ENCODE measurements around the gene ZBTB7C. TPM values are rescaled to one million over a fixed set of nuclear protein-coding genes. Genes with fewer than 3 reads are reported as not detected.

The ZBTB7C gene
- total and polyA plus RNA-seq, 4 experiments from 2014 or later, result 0.23 TPM; not detected in 3

DNA sequence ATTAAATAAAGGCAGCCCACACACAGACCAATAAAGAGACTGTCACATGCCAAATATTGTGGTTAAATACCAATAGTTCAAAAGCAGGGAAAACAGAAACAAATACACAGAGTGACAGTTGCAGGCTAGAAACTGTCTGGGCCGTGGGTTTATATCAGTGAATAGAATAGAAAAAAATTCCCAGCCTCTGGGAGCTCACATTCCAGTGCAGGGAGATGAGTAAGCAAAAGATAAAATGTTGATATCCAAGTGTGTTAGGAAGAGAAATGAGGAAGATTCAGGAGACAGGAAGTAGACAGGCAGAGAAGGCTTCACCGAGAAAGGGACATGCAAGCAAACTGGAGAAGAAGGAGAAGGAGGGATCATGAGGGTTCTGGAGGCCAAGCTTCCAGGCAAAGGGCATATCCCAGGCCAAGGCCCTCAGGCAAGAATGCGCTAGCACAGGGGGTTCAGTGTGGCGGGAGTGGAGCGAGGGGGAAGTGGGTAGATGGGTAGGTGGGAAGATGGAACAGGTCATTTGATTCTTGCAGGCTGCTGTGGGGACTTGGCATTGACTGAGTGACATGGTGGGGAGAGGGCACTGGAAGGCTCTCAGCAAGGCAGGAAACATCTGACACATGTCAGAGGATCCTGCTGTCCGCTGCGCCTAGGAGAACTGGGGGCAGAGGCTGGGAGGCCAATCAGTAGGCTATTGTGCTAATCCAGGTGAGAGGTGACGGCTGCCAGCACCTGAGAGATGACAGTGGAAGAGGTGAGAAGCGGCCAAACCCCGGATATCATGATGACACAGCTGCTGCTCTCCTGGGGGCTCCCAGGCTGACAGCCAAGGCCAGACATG is 89.2 kb downstream of the ZBTB7C start:
- no peaks in the 10 kb centered on the region for H3K9me3 ChIP-seq (ENCODE audit: control insufficient read depth in 1 of 2, low read length in 2 of 2)
- POLR2A ChIA-PET (ENCODE audit: partially characterized antibody), result no interaction called here
- no peaks in the 10 kb centered on the region for H3K27me3 ChIP-seq (ENCODE audit: insufficient read depth, low read length)
- H3K27ac ChIP-seq (ENCODE audit: low read depth, low read length), result no peak overlapping the region
- H3K4me3 ChIP-seq (ENCODE audit: low read length in 2 of 2), result no peak overlapping the region
- Mint-ChIP-seq H3K4me1 (no peaks in the 10 kb centered on the region), H3K36me3 (no peaks in the 10 kb centered on the region), H3K27me3 (peaks cover 7 to 12% of the 10 kb centered on the region in 2 donors), H3K4me3 (no peak overlapping the region), H3K9me3 (no peaks in the 10 kb centered on the region), H3K27ac (no peak overlapping the region)
- no peaks in the 10 kb centered on the region for H3K4me1 ChIP-seq (ENCODE audit: insufficient read depth, low read length)
- DNase-seq, result no peak
- CTCF ChIA-PET (ENCODE audit: partially characterized antibody), result no interaction called here
- intact Hi-C loops (cut with micrococcal nuclease), result no loop called here
- no peaks in the 10 kb centered on the region for H3K36me3 ChIP-seq (ENCODE audit: insufficient read depth, low read length)

DNA sequence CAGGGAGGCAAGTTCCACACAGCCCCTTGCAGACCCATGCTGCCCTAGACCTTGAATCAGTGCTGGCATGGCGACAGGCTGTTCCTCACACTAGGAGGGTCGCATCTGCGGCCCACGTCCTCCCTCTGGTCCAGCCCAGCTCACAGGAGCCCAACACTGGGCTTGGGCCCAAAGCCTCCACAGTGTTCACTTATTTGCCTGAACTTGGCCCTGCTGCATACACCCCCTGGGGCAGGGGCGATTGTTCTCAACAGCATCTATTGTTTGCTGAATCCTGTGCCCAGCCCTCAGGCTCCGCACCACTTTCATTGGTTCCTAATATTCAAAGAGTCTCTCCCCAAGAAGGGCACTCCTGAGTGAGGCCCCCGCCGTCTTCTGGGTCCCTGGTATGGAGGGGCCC is 90.7 kb downstream of the ZBTB7C start:
- Mint-ChIP-seq H3K4me1 (no peaks in the 10 kb centered on the region), H3K27me3 (peaks cover 7 to 12% of the 10 kb centered on the region in 2 donors), H3K4me3 (no peak overlapping the region), H3K27ac (no peak overlapping the region), H3K9me3 (no peaks in the 10 kb centered on the region), H3K36me3 (no peaks in the 10 kb centered on the region)
- Histone ChIP-seq H3K4me3 (ENCODE audit: low read length in 2 of 2) (no peak overlapping the region), H3K4me1 (ENCODE audit: insufficient read depth, low read length) (no peaks in the 10 kb centered on the region), H3K27me3 (ENCODE audit: insufficient read depth, low read length) (no peaks in the 10 kb centered on the region), H3K27ac (ENCODE audit: low read depth, low read length) (no peak overlapping the region), H3K36me3 (ENCODE audit: insufficient read depth, low read length) (no peaks in the 10 kb centered on the region), H3K9me3 (ENCODE audit: control insufficient read depth in 1 of 2, low read length in 2 of 2) (no peaks in the 10 kb centered on the region)
- intact Hi-C loops (cut with micrococcal nuclease), result no loop called here
- ChIA-PET CTCF (ENCODE audit: partially characterized antibody) (no interaction called here), POLR2A (ENCODE audit: partially characterized antibody) (no interaction called here)
- no peak for DNase-seq

- Histone ChIP-seq H3K9me3 (ENCODE audit: control insufficient read depth in 1 of 2, low read length in 2 of 2) (no peaks in the 10 kb centered on the region), H3K36me3 (ENCODE audit: insufficient read depth, low read length) (no peaks in the 10 kb centered on the region), H3K27ac (ENCODE audit: low read depth, low read length) (no peak overlapping the region), H3K4me3 (ENCODE audit: low read length in 2 of 2) (no peak overlapping the region), H3K27me3 (ENCODE audit: insufficient read depth, low read length) (no peaks in the 10 kb centered on the region), H3K4me1 (ENCODE audit: insufficient read depth, low read length) (no peaks in the 10 kb centered on the region)
- H3K4me1 Mint-ChIP-seq, result no peaks in the 10 kb centered on the region
- no peaks in the 10 kb centered on the region for H3K9me3 Mint-ChIP-seq
- no peaks in the 10 kb centered on the region for H3K36me3 Mint-ChIP-seq
- ChIA-PET CTCF (ENCODE audit: partially characterized antibody) (no interaction called here), POLR2A (ENCODE audit: partially characterized antibody) (no interaction called here)
- peaks cover 9 to 12% of the 10 kb centered on the region in 2 donors for H3K27me3 Mint-ChIP-seq
- no peak for DNase-seq
- intact Hi-C loops (cut with micrococcal nuclease), result no loop called here
- no peak overlapping the region for H3K27ac Mint-ChIP-seq
- no peak overlapping the region for H3K4me3 Mint-ChIP-seq
Measured at GRCh38 chr18:48317781-48318381, 91.3 kb downstream of the ZBTB7C start.

- POLR2A ChIA-PET (ENCODE audit: partially characterized antibody), result no interaction called here
- H3K27ac Mint-ChIP-seq, result no peak overlapping the region
- H3K9me3 Mint-ChIP-seq, result no peaks in the 10 kb centered on the region
- H3K4me1 Mint-ChIP-seq, result no peaks in the 10 kb centered on the region
- H3K9me3 ChIP-seq (ENCODE audit: control insufficient read depth in 1 of 2, low read length in 2 of 2), result no peaks in the 10 kb centered on the region
- H3K4me3 ChIP-seq (ENCODE audit: low read length in 2 of 2), result no peak overlapping the region
- intact Hi-C loops (cut with micrococcal nuclease), result no loop called here
- H3K27me3 Mint-ChIP-seq, result peaks cover 11% of the 10 kb centered on the region in 2 donors
- H3K27me3 ChIP-seq (ENCODE audit: insufficient read depth, low read length), result no peaks in the 10 kb centered on the region
- no peak for DNase-seq
- H3K27ac ChIP-seq (ENCODE audit: low read depth, low read length), result no peak overlapping the region
- CTCF ChIA-PET (ENCODE audit: partially characterized antibody), result no interaction called here
- H3K36me3 ChIP-seq (ENCODE audit: insufficient read depth, low read length), result no peaks in the 10 kb centered on the region
- no peaks in the 10 kb centered on the region for H3K4me1 ChIP-seq (ENCODE audit: insufficient read depth, low read length)
- H3K4me3 Mint-ChIP-seq, result no peak overlapping the region
- H3K36me3 Mint-ChIP-seq, result no peaks in the 10 kb centered on the region
Measured at GRCh38 chr18:48316177-48316576, 93.0 kb downstream of the ZBTB7C start.

DNA sequence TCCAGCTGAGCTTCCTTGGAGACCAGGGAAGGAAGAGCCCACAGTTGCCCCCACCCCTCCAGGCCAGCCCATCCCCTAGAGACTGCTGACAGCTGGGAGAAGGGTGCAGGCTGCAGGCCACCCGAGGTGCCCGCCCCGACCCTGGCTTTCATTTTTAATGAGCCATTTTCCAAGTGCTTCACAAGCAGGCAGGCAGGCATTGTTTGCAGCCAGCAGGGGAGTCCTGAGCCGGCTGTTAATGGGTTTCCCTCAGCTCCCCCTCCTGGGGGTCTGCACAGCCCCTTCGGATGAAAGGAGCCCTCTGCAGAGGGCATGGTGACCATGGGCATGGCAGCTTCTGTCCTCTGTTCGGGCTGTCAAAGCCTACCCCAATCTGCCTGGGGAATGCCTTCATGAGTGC is 94.5 kb downstream of the ZBTB7C start:
- Histone ChIP-seq H3K9me3 (ENCODE audit: control insufficient read depth in 1 of 2, low read length in 2 of 2) (no peaks in the 10 kb centered on the region), H3K27me3 (ENCODE audit: insufficient read depth, low read length) (no peaks in the 10 kb centered on the region), H3K27ac (ENCODE audit: low read depth, low read length) (no peak overlapping the region), H3K36me3 (ENCODE audit: insufficient read depth, low read length) (no peaks in the 10 kb centered on the region), H3K4me3 (ENCODE audit: low read length in 2 of 2) (no peak overlapping the region), H3K4me1 (ENCODE audit: insufficient read depth, low read length) (no peaks in the 10 kb centered on the region)
- no peaks in the 10 kb centered on the region for H3K36me3 Mint-ChIP-seq
- DNase-seq, result no peak
- intact Hi-C loops (cut with micrococcal nuclease), result no loop called here
- H3K27me3 Mint-ChIP-seq, result peaks cover 6 to 16% of the 10 kb centered on the region in 2 donors
- ChIA-PET CTCF (ENCODE audit: partially characterized antibody) (no interaction called here), POLR2A (ENCODE audit: partially characterized antibody) (no interaction called here)
- H3K4me1 Mint-ChIP-seq, result no peaks in the 10 kb centered on the region
- H3K4me3 Mint-ChIP-seq, result no peak overlapping the region
- H3K9me3 Mint-ChIP-seq, result no peaks in the 10 kb centered on the region
- H3K27ac Mint-ChIP-seq, result no peak overlapping the region

GRCh38 chr18:48313792-48314191 is 95.4 kb downstream of the ZBTB7C start:
- Histone ChIP-seq H3K36me3 (ENCODE audit: insufficient read depth, low read length) (no peaks in the 10 kb centered on the region), H3K27ac (ENCODE audit: low read depth, low read length) (no peak overlapping the region), H3K4me1 (ENCODE audit: insufficient read depth, low read length) (no peaks in the 10 kb centered on the region), H3K27me3 (ENCODE audit: insufficient read depth, low read length) (no peaks in the 10 kb centered on the region), H3K4me3 (ENCODE audit: low read length in 2 of 2) (no peak overlapping the region), H3K9me3 (ENCODE audit: control insufficient read depth in 1 of 2, low read length in 2 of 2) (no peaks in the 10 kb centered on the region)
- no peak for DNase-seq
- peaks cover 6 to 11% of the 10 kb centered on the region in 2 donors for H3K27me3 Mint-ChIP-seq
- ChIA-PET CTCF (ENCODE audit: partially characterized antibody) (no interaction called here), POLR2A (ENCODE audit: partially characterized antibody) (no interaction called here)
- no peak overlapping the region for H3K27ac Mint-ChIP-seq
- H3K4me1 Mint-ChIP-seq, result no peaks in the 10 kb centered on the region
- intact Hi-C loops (cut with micrococcal nuclease), result no loop called here
- no peaks in the 10 kb centered on the region for H3K9me3 Mint-ChIP-seq
- no peaks in the 10 kb centered on the region for H3K36me3 Mint-ChIP-seq
- H3K4me3 Mint-ChIP-seq, result no peak overlapping the region

DNA sequence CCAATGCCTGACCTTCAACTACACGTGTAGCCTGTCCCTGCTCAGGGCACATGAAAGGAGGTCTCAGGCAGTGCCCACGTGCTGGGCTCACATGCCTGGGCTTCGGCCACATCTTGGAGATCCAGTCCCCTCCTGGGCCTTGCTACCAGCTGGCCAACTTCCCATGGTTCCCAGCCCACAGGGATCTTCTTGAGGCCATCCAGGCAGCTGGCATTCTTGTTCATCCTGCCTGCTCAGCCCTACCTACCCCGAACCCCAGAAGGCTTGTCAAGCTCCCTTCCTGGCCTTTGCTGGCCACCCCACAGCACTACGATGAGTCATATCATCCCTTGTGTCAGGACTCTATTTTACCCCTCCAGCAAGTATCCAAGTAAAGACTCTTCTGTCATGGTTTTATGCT is 97.1 kb downstream of the ZBTB7C start:
- intact Hi-C loops (cut with micrococcal nuclease), result no loop called here
- Histone ChIP-seq H3K9me3 (ENCODE audit: control insufficient read depth in 1 of 2, low read length in 2 of 2) (no peaks in the 10 kb centered on the region), H3K27ac (ENCODE audit: low read depth, low read length) (no peak overlapping the region), H3K4me3 (ENCODE audit: low read length in 2 of 2) (no peak overlapping the region), H3K36me3 (ENCODE audit: insufficient read depth, low read length) (no peaks in the 10 kb centered on the region), H3K4me1 (ENCODE audit: insufficient read depth, low read length) (no peaks in the 10 kb centered on the region), H3K27me3 (ENCODE audit: insufficient read depth, low read length) (peaks cover 6% of the 10 kb centered on the region)
- Mint-ChIP-seq H3K4me1 (no peaks in the 10 kb centered on the region), H3K27ac (no peak overlapping the region), H3K9me3 (no peaks in the 10 kb centered on the region), H3K36me3 (no peaks in the 10 kb centered on the region), H3K4me3 (no peak overlapping the region), H3K27me3 (peaks cover 5 to 9% of the 10 kb centered on the region in 2 donors)
- ChIA-PET POLR2A (ENCODE audit: partially characterized antibody) (no interaction called here), CTCF (ENCODE audit: partially characterized antibody) (no interaction called here)
- no peak for DNase-seq

All from CD4-positive, alpha-beta memory T cell (primary cell).